Activated CD4-positive, alpha-beta T cell treated with anti-CD3 and anti-CD28 coated beads, Interleukin-2, amount 10 ng/mL, durations not matched to agents 7 days and 5 days (primary cell): Measurements from ENCODE around the gene AIFM3. TPM values are rescaled to one million over a fixed set of nuclear protein-coding genes. Genes with fewer than 3 reads are reported as not detected.

Experiments
- CTCF ChIA-PET: fragments of 350-600 bp; sonication (Branson Sonifier 250); formaldehyde crosslinking; loops from one replicate; lab custom pipeline; 2021; ENCODE audit warnings: antibody characterized with exemption; lab: Charles Lee
- POLR2A ChIA-PET: fragments of 350-600 bp; sonication (Branson Sonifier 250); formaldehyde crosslinking; loops from one replicate; lab custom pipeline; 2021; ENCODE audit warnings: antibody characterized with exemption; lab: Charles Lee
- DNase-seq: peaks from one replicate; pipeline ENCODE4 v3.0.0-alpha.2; 2020
- H3K27ac Mint-ChIP-seq: one replicate; pipeline ENCODE4 v1.8.0; 2021; ENCODE audit warnings: mild to moderate bottlenecking, moderate library complexity, mixed read lengths
- H3K27me3 Mint-ChIP-seq: one replicate; pipeline ENCODE4 v1.8.0; 2021; ENCODE audit warnings: mixed read lengths
- H3K36me3 Mint-ChIP-seq: one replicate; pipeline ENCODE4 v1.8.0; 2021; ENCODE audit warnings: low read depth, mixed read lengths
- H3K4me1 Mint-ChIP-seq: one replicate; pipeline ENCODE4 v1.8.0; 2021; ENCODE audit warnings: mixed read lengths
- H3K4me3 Mint-ChIP-seq: one replicate; pipeline ENCODE4 v1.8.0; 2021; ENCODE audit warnings: mild to moderate bottlenecking, moderate library complexity, mixed read lengths
- H3K9me3 Mint-ChIP-seq: one replicate; pipeline ENCODE4 v1.8.0; 2021; ENCODE audit warnings: mixed read lengths
- total RNA-seq, 2 experiments: library from RNA; stranded (reverse); gene quantifications; one replicate each; pipeline ENCODE4 v1.2.3, GENCODE V29; 2021

The AIFM3 gene
- total RNA-seq, 2 experiments from 2014 or later: 0.25 TPM; not detected in 1

- peaks cover 3% of the 10 kb centered on the region for H3K36me3 Mint-ChIP-seq
- ChIA-PET POLR2A (no interaction called here), CTCF (interaction anchor here (0.5 to 1.0 kb wide), 4 partner anchors 9 to 27 kb away, joined by 3 to 4 read pairs (median 4); partner anchors contain the start of gene AIFM3)
- H3K4me1 Mint-ChIP-seq: peaks cover 17% of the 10 kb centered on the region
- H3K4me3 Mint-ChIP-seq: no peak overlapping the region
- no peaks in the 10 kb centered on the region for H3K27me3 Mint-ChIP-seq
- H3K9me3 Mint-ChIP-seq: peaks cover 10% of the 10 kb centered on the region
- DNase-seq: no peak
- no peak overlapping the region for H3K27ac Mint-ChIP-seq
These were observed 8.7 kb downstream of the AIFM3 start for GRCh38 chr22:20975541-20976290.

- CTCF ChIA-PET: no interaction called here
- peaks cover 3% of the 10 kb centered on the region for H3K36me3 Mint-ChIP-seq
- no peak overlapping the region for H3K4me3 Mint-ChIP-seq
- POLR2A ChIA-PET: no interaction called here
- no peak overlapping the region for H3K27ac Mint-ChIP-seq
- H3K4me1 Mint-ChIP-seq: peaks cover 23% of the 10 kb centered on the region
- H3K27me3 Mint-ChIP-seq: no peaks in the 10 kb centered on the region
- no peak for DNase-seq
- peaks cover 10% of the 10 kb centered on the region for H3K9me3 Mint-ChIP-seq
These were observed 9.3 kb downstream of the AIFM3 start for GRCh38 chr22:20976291-20976877.

- Mint-ChIP-seq H3K4me3 (no peak overlapping the region), H3K36me3 (peaks cover 3% of the 10 kb centered on the region), H3K27ac (no peak overlapping the region), H3K27me3 (no peaks in the 10 kb centered on the region), H3K9me3 (peaks cover 10% of the 10 kb centered on the region), H3K4me1 (peaks cover 27% of the 10 kb centered on the region)
- no peak for DNase-seq
- POLR2A ChIA-PET: no interaction called here
- CTCF ChIA-PET: no interaction called here
These were observed 10.0 kb downstream of the AIFM3 start for GRCh38 chr22:20977019-20977418.

GRCh38 chr22:20977516-20978170, 10.6 kb downstream of the AIFM3 start:
- no peaks in the 10 kb centered on the region for H3K27me3 Mint-ChIP-seq
- H3K27ac Mint-ChIP-seq: no peak overlapping the region
- POLR2A ChIA-PET: no interaction called here
- H3K36me3 Mint-ChIP-seq: peaks cover 3% of the 10 kb centered on the region
- no peak overlapping the region for H3K4me3 Mint-ChIP-seq
- peaks cover 29% of the 10 kb centered on the region for H3K4me1 Mint-ChIP-seq
- CTCF ChIA-PET: interaction anchor here (0.6 kb wide), 1 partner anchor 18 kb away, joined by 3 read pairs; no protein-coding TSS in a partner anchor
- H3K9me3 Mint-ChIP-seq: peaks cover 10% of the 10 kb centered on the region
- DNase-seq: no peak

GRCh38 chr22:20978419-20978818, 11.4 kb downstream of the AIFM3 start:
- no peak for DNase-seq
- H3K4me1 Mint-ChIP-seq: peaks cover 35% of the 10 kb centered on the region
- H3K4me3 Mint-ChIP-seq: no peak overlapping the region
- no peak overlapping the region for H3K27ac Mint-ChIP-seq
- peaks cover 10% of the 10 kb centered on the region for H3K9me3 Mint-ChIP-seq
- POLR2A ChIA-PET: no interaction called here
- no peaks in the 10 kb centered on the region for H3K27me3 Mint-ChIP-seq
- CTCF ChIA-PET: no interaction called here
- H3K36me3 Mint-ChIP-seq: peaks cover 3% of the 10 kb centered on the region

GRCh38 chr22:20979243-20979809, 12.3 kb downstream of the AIFM3 start:
- peaks cover 10% of the 10 kb centered on the region for H3K9me3 Mint-ChIP-seq
- CTCF ChIA-PET: no interaction called here
- peak; percentile 66 for DNase-seq
- peak overlapping the region; percentile 75 for H3K27ac Mint-ChIP-seq
- peaks cover 39% of the 10 kb centered on the region for H3K4me1 Mint-ChIP-seq
- POLR2A ChIA-PET: no interaction called here
- no peaks in the 10 kb centered on the region for H3K27me3 Mint-ChIP-seq
- peak overlapping the region; percentile 60 for H3K4me3 Mint-ChIP-seq
- H3K36me3 Mint-ChIP-seq: peaks cover 3% of the 10 kb centered on the region

- Mint-ChIP-seq H3K4me3 (peak overlapping the region; percentile 18), H3K27me3 (no peaks in the 10 kb centered on the region), H3K27ac (no peak overlapping the region), H3K4me1 (peaks cover 39% of the 10 kb centered on the region), H3K36me3 (peaks cover 5% of the 10 kb centered on the region), H3K9me3 (peaks cover 10% of the 10 kb centered on the region)
- ChIA-PET POLR2A (no interaction called here), CTCF (interaction anchor here (0.5 kb wide), 1 partner anchor 50 kb away, joined by 5 read pairs; no protein-coding TSS in a partner anchor)
- no peak for DNase-seq
These were observed 12.9 kb downstream of the AIFM3 start for GRCh38 chr22:20979940-20980453.

- Mint-ChIP-seq H3K9me3 (peaks cover 10% of the 10 kb centered on the region), H3K27ac (no peak overlapping the region), H3K4me3 (peak overlapping the region; percentile 84)
These were observed 13.5 kb downstream of the AIFM3 start for GRCh38 chr22:20980523-20980922.

GRCh38 chr22:20980938-20981722, 14.1 kb downstream of the AIFM3 start:
- Mint-ChIP-seq H3K9me3 (peaks cover 10% of the 10 kb centered on the region), H3K27ac (peak overlapping the region; percentile 88), H3K36me3 (peaks cover 8% of the 10 kb centered on the region), H3K27me3 (no peaks in the 10 kb centered on the region), H3K4me1 (peaks cover 39% of the 10 kb centered on the region), H3K4me3 (peak overlapping the region; percentile 84)
- no peak for DNase-seq
- ChIA-PET POLR2A (no interaction called here), CTCF (interaction anchor here (1.3 to 1.8 kb wide), 3 partner anchors 10 to 122 kb away, joined by 3 to 7 read pairs (median 5); no protein-coding TSS in a partner anchor)

More at GRCh38 chr22:20980523-20980922, 13.5 kb downstream of the AIFM3 start:
- DNase-seq: no peak
- POLR2A ChIA-PET: no interaction called here
- H3K4me1 Mint-ChIP-seq: peaks cover 39% of the 10 kb centered on the region
- peaks cover 7% of the 10 kb centered on the region for H3K36me3 Mint-ChIP-seq
- CTCF ChIA-PET: no interaction called here
- H3K27me3 Mint-ChIP-seq: no peaks in the 10 kb centered on the region

- H3K4me3 Mint-ChIP-seq: peak within 1 kb of the TSS; percentile 84
- ChIA-PET CTCF (interaction anchor here (0.7 to 1.8 kb wide), 8 partner anchors 9 to 121 kb away, joined by 3 to 7 read pairs (median 3); partner anchors contain the start of gene CRKL), POLR2A (interaction anchor here (0.6 kb wide), 1 partner anchor 21 kb away, joined by 4 read pairs; no protein-coding TSS in a partner anchor)
- peaks cover 39% of the 10 kb centered on the region for H3K4me1 Mint-ChIP-seq
- peaks cover 12% of the 10 kb centered on the region for H3K36me3 Mint-ChIP-seq
- peaks cover 10% of the 10 kb centered on the region for H3K9me3 Mint-ChIP-seq
- H3K27ac Mint-ChIP-seq: peak within 1 kb of the TSS; percentile 90
- DNase-seq: peak; percentile 66
- H3K27me3 Mint-ChIP-seq: no peaks in the 10 kb centered on the region
These were observed 14.9 kb downstream of the AIFM3 start, which contains the start of gene LZTR1 for GRCh38 chr22:20981787-20982562. Gene LZTR1, plus strand, starts transcription at chr22:20982297. Its CDS starts 75 bp downstream, at chr22:20982372.

- H3K36me3 Mint-ChIP-seq: peaks cover 12% of the 10 kb centered on the region
- peaks cover 39% of the 10 kb centered on the region for H3K4me1 Mint-ChIP-seq
- peaks cover 10% of the 10 kb centered on the region for H3K9me3 Mint-ChIP-seq
- peak overlapping the region; percentile 84 for H3K4me3 Mint-ChIP-seq
- POLR2A ChIA-PET: interaction anchor here (0.6 kb wide), 1 partner anchor 20 kb away, joined by 4 read pairs; no protein-coding TSS in a partner anchor
- DNase-seq: no peak
- CTCF ChIA-PET: interaction anchor here (0.7 to 1.8 kb wide), 8 partner anchors 8 to 120 kb away, joined by 3 to 7 read pairs (median 3); partner anchors contain the start of gene CRKL
- H3K27me3 Mint-ChIP-seq: no peaks in the 10 kb centered on the region
- H3K27ac Mint-ChIP-seq: peak overlapping the region; percentile 90
These were observed 15.5 kb downstream of the AIFM3 start for GRCh38 chr22:20982563-20982882.
